GM19239 (cell line): Measurements from ENCODE around the gene SRSF10.
"Not testable (repeated sequence)": the region's sequence is repeated elsewhere in the genome, so short reads cannot be mapped to it uniquely, and the experiment has no call there.

Experiments
- DNase-seq: peaks from one replicate; pipeline ENCODE4 v3.0.0; 2011; ENCODE audit warnings: low spot score; ENCODE audit not compliant: insufficient read length
- FAIRE-seq: peaks from 2 replicates; lab custom pipeline; 2011; peaks lifted over from hg19 to GRCh38; lab: Jason Lieb, UNC

The SRSF10 gene

DNA sequence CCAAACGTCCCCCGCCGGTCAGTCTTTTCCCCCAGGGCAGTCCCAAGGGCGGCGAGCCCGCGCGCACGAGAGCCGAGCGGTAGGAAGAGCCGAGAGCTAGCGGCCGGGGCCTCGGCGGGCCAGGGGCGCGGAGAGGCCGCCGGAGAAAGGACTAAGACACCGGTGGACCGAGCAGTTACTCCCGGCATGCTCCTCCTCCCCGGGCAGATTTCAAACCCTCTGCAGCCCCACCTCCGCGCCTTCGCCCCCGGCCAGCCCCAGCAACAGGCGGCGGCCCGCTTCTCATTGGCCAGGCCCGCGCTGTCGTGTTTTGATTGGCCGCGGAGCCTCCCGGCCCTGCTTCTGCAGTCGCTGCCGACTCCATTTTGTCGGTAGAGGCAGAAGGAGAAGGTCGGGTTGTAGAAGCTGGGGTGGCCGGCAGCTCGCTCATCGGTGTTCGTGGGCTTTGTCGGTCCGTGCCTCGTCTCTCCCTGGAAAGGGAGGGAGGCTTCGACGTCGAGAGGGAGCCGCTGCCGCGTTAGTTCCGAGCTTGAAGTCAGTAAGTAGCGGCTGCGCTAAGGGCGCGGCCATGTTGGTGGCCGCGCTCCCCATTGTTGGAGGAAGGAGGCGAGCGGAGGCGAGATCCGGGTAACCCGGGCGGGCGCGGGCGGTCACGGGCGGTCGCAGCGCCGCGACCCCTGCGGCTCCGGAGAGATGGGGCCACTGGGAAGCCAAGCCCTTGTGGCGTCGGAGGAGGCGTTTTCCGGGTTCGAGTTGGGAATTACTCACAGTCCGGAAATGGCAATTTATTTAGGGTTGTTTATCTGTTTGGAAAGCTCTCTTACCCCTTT, 20.5 kb downstream of the SRSF10 start, which contains the start of gene PNRC2:
PNRC2 (plus strand) TSS at position 368 of the 830 bp plus-strand sequence. CDS start 1,630 bp downstream, outside the sequence.
- FAIRE-seq: peak; percentile 96

DNA sequence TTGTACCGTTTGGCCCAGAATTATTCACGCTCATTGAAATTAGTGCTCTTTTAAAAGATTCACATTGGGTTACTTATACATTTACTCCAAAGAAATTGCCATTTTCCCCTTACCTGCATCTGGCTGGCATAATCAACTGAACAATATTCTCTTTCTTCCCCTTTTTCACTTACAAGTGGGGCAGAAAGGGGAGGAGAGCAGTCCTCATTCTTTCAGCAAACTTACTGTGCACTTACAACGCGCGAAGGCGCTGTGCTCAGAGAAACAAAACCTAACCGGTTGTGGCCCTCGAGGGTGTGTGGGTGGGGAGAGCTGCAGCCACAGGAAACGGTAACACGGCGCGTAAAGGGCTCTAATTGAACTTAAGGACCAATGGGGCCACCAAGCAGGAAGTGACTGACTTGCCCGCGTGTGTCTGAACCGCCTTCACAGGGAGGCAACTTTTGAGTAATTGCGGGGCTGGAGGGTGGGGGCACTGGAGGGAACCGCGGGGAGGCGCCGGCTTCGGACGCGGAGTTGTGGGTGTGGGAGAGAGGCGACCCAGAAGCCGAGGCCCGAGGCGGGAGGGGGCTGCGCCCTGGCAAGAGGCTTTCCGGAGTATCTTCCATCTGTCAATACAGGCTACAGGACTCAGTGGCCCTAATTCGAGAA, 21.2 kb downstream of the SRSF10 start:
- FAIRE-seq (peak; percentile 97), DNase-seq (peak; percentile 77)

More for the DNA sequence above, 20.5 kb downstream of the SRSF10 start, which contains the start of gene PNRC2:
- DNase-seq: peak; percentile 75

DNA sequence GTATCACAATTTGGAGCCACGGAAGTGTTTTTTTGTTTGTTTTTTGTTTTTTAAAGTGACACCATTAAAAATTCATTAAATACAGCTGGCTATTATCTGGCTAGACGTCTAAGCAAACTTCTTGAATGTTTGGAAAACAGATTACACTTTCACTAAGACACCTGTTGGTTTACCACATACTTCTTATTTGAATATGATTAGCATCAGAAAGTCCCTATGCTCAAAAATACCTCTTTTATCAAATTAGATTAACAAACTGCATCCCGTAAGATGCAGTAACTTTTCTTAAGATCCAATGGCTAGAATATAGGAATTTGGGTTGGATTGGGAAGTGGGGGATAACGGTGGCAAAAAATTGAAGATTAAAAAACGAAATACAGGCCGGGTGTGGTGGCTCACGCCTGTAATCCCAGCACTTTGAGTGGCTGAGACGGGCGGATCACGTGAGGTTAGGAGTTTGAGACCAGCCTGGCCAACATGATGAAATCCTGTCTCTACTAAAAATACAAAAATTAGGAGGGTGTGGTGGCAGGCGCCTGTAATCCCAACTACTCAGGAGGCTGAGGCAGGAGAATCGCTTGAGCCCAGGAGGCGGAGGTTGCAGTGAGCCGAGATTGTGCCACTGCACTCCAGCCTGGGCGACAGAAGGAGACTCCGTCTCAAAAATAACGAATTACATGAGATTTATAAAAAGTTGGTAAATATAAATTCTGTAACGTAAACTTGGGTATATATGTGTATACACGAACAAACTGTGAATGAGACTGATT, 21.9 kb downstream of the SRSF10 start:
- peak; percentile 70 for FAIRE-seq
- not testable (repeated sequence) for DNase-seq

DNA sequence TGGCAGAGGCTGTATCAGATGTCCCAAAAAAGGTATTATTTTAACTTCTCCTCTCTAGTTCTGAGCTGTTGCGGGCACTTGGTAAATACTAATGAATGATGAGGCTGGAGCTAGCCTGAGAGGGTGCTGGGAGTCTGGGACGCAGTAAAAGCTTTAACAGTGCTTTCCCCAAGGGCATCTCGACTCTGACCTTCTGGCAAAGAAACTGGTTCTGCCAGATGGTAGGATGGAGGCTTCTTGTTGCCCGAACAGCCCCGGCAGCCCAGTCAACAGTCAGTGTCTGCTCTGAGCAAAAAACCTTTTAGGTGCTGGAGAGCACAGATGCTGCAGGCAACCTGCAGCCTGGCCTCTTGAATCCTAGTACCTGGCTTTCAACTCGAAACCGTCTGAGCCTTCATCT, 23.0 kb downstream of the SRSF10 start:
- FAIRE-seq: no peak
- DNase-seq: no peak

DNA sequence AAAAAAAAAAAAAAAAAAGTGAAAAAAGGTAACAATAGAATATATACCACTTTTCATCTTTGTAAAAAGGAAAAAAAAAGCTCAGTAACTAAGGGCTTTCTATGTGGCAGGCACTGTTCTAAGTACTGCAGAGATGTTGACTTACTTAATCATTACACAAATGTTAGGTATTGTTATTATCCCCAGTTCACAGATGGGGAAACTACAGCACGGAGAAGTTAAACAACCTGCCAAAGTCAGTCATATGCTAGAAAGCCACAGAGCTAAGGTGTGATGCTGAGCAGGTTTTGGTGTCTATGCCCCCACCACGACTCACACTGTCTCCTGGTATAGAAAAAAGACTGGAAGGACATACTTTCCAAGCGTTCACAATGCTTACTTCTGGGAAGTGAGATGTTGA, 27.1 kb downstream of the SRSF10 start:
- no peak for FAIRE-seq
- DNase-seq: no peak

DNA sequence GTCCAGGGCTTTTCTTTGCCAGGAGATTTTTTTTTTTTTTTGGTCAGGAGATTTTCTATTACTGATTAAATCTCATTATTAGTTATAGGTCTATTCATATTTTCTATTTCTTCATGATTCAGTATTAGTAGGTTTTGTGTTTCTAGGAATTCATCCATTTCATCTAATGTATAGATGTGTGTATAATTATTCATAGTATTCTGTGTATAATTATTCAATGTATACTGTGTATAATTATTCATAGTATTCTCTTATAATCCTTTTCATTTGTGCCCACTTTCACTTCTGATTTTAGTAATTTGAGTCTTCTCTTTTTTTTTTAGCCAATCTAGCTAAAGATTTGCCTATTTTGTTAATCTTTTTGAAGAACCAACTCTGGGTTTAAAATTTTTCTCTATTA, 32.8 kb downstream of the SRSF10 start:
- FAIRE-seq: no peak

DNA sequence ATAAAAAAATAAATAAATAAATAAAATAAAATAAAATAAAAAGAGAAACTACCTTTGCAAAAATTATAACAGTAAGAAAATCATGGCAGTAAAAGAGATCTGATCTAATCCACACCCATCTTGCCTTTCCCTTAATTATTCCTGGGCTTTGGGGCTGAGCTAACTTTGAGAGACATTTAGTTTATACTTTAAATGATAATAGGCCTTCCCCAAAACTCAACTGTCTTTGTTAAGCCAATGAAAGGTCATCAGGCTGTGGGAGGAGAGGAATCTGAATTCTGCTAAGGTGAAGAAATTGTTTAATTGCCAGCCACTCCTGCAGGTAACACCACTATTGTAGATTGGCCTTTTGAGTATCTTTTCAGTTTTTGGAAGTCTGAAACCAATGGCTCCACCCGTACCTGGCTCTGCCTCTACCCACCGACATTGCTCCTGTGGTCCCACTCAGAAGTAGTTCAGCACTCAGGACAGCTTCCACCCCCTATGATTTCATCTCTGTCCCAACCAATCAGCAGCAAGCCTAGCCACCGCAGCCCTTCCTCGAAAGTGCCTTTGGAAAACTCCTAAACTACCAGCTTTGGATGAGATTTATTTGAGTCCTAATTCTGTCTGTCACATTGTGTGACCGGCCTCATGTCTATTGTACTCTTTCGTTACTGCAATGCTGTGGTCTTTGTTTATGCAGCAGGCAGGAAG, 43.5 kb downstream of the SRSF10 start:
- DNase-seq (no peak), FAIRE-seq (no peak)

More for the DNA sequence above, 32.8 kb downstream of the SRSF10 start:
- no peak for DNase-seq

DNA sequence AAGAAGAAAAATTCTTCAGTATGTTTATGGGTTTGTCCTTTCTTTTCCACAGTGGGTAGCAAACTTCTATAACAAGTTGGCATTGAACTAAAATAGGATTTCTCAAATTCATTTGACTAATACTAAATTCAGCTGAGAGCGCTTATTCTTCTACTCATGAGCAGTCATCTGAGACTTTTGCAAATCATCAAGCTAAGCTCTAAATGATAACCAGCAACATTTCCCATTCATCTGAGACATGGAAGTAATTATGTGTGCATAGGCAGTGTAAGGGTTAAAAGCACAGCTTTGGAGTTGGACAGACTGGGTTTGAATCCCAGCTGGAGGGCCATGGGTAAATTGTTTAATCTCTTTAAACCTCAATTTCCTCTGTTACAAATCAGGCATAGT, 48.6 kb downstream of the SRSF10 start:
- no peak for FAIRE-seq

DNA sequence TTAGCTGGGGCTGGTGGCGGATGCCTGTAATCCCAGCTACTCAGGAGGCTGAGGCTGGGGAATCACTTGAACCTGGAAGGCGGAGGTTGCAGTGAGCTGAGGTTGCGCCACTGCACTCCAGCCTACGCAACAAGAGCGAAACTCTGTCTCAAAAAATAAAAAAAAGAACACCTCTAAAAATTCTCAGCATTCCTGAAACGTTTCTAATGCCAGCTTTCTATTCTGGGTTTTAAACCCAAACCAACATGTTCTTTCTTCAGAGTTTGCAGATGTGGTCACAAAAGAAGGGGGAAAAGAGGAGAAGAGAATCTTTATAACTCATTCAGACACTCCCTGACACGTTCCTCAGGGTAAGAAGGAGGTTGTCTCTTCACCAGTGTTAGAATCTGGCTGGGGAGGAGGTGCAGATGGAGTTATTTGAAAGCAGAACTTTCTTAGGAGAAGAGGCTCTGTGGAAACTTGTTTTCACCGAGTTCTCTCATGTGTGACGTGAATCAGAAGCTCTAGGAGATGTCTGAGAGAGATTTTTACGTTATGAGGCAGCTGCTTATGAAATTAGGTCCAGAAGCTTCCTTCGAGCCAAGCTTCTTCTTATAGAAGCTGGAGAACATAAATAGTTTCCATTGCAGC, 49.2 kb downstream of the SRSF10 start:
- no peak for DNase-seq
- FAIRE-seq: peak; percentile 76

More for the DNA sequence above, 48.6 kb downstream of the SRSF10 start:
- no peak for DNase-seq

DNA sequence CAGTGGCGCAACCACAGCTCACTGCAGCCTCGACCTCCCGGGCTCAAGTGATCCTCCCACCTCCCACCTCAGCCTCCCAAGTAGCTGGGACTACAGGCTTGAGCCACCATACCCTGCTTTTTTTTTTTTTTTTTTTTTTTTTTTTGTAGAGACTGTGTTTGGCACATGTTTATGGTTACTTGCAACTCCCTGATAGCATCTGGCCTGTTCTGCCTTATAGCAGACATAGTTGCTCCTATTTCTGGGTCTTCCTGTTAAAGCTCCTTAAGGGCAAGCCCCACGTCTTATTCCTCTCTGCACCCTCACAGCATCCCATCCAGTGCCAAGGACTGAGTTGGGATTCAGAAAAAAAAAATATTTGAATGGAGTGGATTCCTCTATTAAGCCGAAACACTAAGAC, 49.9 kb downstream of the SRSF10 start:
- DNase-seq: no peak

DNA sequence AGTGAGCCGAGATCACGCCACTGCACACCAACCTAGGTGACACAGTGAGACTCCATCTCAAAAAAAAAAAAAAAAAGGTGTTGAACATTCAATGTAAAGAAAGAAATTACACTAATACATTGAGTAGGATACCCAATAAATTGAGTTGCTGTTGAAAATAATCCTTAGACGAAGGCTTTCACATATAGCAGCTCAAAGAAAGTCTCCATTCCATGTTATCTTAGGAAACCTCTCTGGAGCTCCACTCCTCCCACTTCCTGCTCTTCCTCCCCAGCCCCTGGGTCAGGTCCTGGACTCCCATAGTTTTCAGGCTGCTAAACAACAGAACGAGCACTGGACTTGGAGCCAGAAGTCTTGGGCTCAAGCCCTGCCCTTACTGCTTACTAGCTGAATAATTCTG, 51.3 kb downstream of the SRSF10 start:
- FAIRE-seq (no peak), DNase-seq (no peak)

More for the DNA sequence above, 49.9 kb downstream of the SRSF10 start:
- no peak for FAIRE-seq

DNA sequence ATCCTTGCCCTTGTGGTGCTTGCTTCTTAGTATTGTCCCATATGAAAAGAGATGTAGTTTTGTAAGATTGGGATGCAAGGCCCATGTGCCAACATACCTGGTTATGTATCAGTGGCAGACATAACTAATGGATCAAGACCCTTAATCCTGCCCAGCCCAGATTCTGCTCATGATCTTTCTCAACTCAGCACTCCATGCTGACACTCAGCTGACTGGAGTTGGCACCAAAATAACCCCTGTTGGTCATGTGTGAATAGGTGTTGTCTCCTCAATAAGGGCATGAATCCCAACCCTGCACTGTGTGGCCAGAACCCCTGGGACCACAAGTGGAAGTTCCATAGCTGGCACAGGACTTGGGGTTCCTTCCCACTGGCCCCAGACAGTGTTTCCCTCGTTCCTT, 53.0 kb downstream of the SRSF10 start:
- no peak for FAIRE-seq

DNA sequence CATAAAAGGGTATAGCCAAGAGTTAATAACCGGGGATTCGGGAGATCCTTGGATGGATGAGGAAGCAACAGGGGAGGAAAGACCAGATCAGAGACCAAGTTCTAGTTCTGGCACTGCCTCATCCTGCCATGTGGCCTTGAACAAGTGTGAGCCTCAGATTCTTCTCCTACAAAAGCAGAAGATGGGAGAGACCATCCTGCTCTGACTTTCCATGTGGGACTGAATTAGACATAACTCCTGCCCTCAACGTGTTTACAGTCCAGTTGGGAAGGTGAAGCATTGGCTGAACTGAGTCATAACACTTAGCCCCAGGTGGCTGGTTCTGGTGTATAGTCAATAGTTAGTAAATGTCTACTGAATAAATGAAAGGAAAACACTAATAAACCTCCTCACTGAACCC, 54.8 kb downstream of the SRSF10 start:
- FAIRE-seq: no peak
- no peak for DNase-seq

More for the DNA sequence above, 53.0 kb downstream of the SRSF10 start:
- no peak for DNase-seq

DNA sequence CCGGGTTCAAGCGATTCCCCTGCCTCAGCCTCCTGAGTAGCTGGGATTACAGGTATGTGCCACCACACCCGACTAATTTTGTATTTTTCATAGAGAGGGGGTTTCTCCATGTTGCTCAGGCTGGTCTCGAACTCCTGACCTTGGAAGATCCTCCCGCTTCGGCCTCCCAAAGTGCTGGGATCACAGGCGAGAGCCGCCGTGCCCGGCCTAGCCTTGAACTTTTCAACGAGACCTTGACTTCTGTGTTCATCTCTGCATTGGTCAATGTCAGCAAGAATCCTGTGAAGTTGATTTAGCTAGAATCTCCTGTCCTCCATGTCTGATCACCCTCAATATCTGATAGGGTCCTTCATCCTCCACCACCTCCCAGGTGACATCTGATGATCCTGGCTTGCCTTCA, 55.5 kb downstream of the SRSF10 start:
- DNase-seq (no peak), FAIRE-seq (no peak)

DNA sequence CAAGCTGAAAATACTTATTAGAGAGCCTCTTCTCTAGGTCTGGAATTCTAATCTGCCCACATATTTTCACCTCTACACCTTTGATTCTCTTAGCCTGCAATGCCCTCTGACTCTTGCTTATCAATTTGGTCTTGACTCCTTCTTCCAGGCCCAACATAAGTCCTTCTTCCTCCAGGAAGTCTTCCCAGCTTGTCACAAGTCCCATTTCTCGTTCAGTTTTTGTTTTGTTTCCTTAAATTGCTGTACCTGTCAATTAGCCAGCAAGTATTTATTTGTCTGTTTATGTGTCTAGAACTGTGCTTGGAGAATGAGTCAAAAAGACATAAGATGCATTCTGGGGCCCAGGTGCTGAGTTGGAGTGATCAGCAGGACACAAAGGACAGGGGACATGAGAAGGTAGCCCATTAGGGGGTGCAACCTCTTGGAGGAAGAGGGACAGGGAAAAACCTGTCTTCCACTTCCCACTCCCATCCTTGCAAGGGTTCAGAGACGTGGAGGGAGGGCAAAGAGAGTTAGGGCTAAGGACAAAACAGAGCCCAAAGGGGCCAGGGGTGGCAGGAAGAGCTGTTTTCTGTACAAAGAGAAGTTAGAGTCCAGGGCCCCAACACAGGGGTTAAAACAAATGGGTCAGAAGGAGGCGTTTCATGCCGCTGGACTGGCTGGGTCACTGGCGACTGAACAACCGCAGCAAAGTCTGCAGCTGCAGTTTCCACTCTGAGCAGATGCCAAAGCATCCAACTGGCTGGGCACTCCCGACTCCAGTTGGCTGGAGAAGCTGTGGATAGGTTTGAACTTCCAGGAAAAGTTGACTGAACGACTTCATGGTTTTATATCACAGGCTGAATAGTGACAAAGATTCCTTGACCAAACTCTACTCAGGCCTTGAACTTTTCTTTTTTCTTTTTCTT, 56.3 kb downstream of the SRSF10 start:
- FAIRE-seq (no peak), DNase-seq (no peak)

DNA sequence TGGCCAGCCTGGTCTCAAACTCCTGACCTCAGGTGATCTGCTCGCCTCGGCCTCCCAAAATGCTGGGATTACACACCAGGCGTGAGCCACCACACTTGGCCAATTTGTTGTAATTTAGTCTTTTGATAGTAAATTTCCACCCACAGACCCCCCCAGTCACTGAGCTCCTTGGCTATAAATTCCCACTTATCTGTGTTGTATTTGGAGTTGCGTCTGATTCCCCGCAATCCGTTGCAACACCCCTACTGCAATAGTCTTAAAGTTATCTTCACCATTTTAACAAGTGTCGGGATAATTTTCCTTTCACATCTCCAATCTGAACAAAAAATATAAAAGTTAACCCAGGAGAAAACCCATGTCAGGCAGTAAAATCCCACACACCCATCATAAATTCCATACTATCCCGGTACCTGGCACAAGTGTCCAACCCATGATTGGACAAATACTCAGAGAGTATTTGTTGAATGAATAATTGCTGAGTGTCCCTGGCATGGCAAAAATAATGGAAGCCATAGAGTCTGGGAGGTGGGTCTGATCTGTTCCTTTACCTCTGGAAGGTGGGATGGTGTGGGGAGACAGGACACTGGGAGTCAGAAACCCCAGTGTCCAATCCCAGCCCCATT, 57.7 kb downstream of the SRSF10 start:
- FAIRE-seq (no peak), DNase-seq (no peak)

DNA sequence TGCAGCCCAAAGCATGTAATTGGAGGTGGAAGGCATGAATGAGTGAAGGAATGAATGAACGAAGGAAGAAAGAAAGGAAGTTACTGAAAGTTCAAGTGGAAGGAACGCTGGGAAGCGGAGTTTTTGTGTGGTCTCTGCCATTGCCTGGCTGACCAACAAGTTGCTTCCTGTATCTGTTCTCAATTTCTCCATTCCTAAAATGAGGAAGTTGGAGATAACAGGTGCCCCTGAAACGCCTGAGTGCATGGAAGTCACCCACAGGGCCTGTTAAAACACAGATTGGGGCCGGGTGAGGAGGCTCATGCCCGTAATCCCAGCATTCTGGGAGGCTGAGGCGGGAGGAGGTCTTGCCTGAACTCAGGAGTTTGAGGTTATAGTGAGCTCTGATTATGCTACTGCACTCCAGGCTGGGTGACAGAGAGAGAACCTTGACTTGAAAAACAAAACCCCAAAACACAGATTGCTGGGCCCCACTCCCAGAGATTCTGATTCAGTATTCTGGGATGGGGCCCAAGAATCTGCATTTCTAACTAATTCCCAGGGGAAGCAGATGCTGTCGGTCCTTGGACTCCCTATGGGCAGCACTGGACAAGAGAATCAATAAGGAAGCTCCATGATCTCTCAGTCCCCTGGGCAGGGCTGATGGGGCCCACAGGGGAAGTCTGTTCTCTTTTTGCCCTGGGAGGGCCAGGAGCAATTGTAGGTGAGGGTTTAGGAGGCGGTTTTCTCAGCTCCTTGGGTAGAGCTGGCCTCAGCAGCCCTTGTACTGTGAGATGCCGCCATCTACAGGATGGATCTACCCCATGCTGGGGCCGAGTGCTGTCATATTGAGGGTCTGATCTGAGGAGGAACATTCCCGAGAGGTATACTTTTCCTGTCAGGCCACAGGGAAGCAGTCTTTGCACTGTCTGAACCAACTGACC, 63.7 kb downstream of the SRSF10 start:
- peak; percentile 94 for FAIRE-seq
- peak; percentile 65 for DNase-seq
